IPS-NIHi7 (cell line): ENCODE results near the gene POLH.
"Not testable (repeated sequence)": the region's sequence is repeated elsewhere in the genome, so short reads cannot be mapped to it uniquely, and the experiment has no call there.

Source experiments
- DNase-seq: peaks from one replicate; pipeline ENCODE4 v3.0.0; 2012; ENCODE audit warnings: mixed read lengths; ENCODE audit errors: extremely low spot score

Gene POLH

GRCh38 chr6:43575772-43576551 lies at the start of gene POLH, which contains the start of gene XPO5:
POLH (plus strand) TSS chr6:43576185; CDS start chr6:43582320, 6,135 bp downstream.
XPO5 (minus strand) TSS chr6:43576038; CDS start chr6:43575864, 174 bp downstream.
- peak; percentile 99 for DNase-seq

- DNase-seq: no peak
Observed at GRCh38 chr6:43532201-43532600, 43.8 kb upstream of the POLH start.

- DNase-seq: not testable (repeated sequence)
Observed at GRCh38 chr6:43538986-43539385, 37.0 kb upstream of the POLH start.

- DNase-seq: not testable (repeated sequence)
Observed at GRCh38 chr6:43539409-43539808, 36.6 kb upstream of the POLH start.

- no peak for DNase-seq
Observed at GRCh38 chr6:43540507-43540906, 35.5 kb upstream of the POLH start.

GRCh38 chr6:43541774-43542471 lies 34.1 kb upstream of the POLH start:
- DNase-seq: no peak

GRCh38 chr6:43544461-43544860 lies 31.5 kb upstream of the POLH start:
- no peak for DNase-seq

GRCh38 chr6:43547222-43547621 lies 28.8 kb upstream of the POLH start:
- no peak for DNase-seq

- not testable (repeated sequence) for DNase-seq
Observed at GRCh38 chr6:43557620-43558019, 18.4 kb upstream of the POLH start.

- DNase-seq: no peak
Observed at GRCh38 chr6:43559328-43559727, 16.7 kb upstream of the POLH start.

- DNase-seq: no peak
Observed at GRCh38 chr6:43570876-43571441, 5.0 kb upstream of the POLH start.

GRCh38 chr6:43572015-43572414 lies 4.0 kb upstream of the POLH start:
- no peak for DNase-seq

GRCh38 chr6:43575105-43575771 lies 747 bp upstream of the POLH start:
- DNase-seq: peak; percentile 76

- DNase-seq: no peak
Observed at GRCh38 chr6:43578748-43579147, 2.8 kb downstream of the POLH start.

GRCh38 chr6:43579171-43579570 lies 3.2 kb downstream of the POLH start:
- DNase-seq: no peak

GRCh38 chr6:43582911-43583310 lies 6.9 kb downstream of the POLH start:
- no peak for DNase-seq

GRCh38 chr6:43584892-43585570 lies 9.0 kb downstream of the POLH start:
- DNase-seq: no peak

- DNase-seq: no peak
Observed at GRCh38 chr6:43588194-43588593, 12.2 kb downstream of the POLH start.

GRCh38 chr6:43589564-43589963 lies 13.6 kb downstream of the POLH start:
- not testable (repeated sequence) for DNase-seq

- DNase-seq: no peak
Observed at GRCh38 chr6:43593938-43594337, 18.0 kb downstream of the POLH start.

GRCh38 chr6:43600595-43600994 lies 24.6 kb downstream of the POLH start:
- DNase-seq: no peak

GRCh38 chr6:43604174-43604573 lies 28.2 kb downstream of the POLH start:
- DNase-seq: no peak
